Mesothelial cell of epicardium (in vitro differentiated cells): ENCODE results near the gene HSD17B2. TPM values are rescaled to one million over a fixed set of nuclear protein-coding genes. Genes with fewer than 3 reads are reported as not detected.

ENCODE experiments used
- DNase-seq, 2 experiments: peaks; one replicate each; pipeline ENCODE4 v3.0.0; 2021; ENCODE audit warnings: low spot score in 2 of 2; ENCODE audit not compliant: unreplicated experiment in 2 of 2
- H3K27ac Mint-ChIP-seq: 2 replicates; pipeline ENCODE4 v1.8.0; 2021; ENCODE audit warnings: mixed read lengths
- H3K27me3 Mint-ChIP-seq: 2 replicates; pipeline ENCODE4 v1.8.0; 2021; ENCODE audit warnings: low read depth, mixed read lengths
- H3K36me3 Mint-ChIP-seq: 2 replicates; pipeline ENCODE4 v1.8.0; 2021; ENCODE audit warnings: mixed read lengths
- H3K4me1 Mint-ChIP-seq: 2 replicates; pipeline ENCODE4 v1.8.0; 2021; ENCODE audit warnings: mixed read lengths
- H3K4me3 Mint-ChIP-seq: 2 replicates; pipeline ENCODE4 v1.8.0; 2021; ENCODE audit warnings: mild to moderate bottlenecking, moderate library complexity, mixed read lengths
- H3K9me3 Mint-ChIP-seq: 2 replicates; pipeline ENCODE4 v1.8.0; 2021; ENCODE audit warnings: mixed read lengths
- total RNA-seq: library from RNA; stranded (reverse); gene quantifications from 3 replicates; pipeline ENCODE4 v1.2.1, GENCODE V29; 2021
- TF ChIP-seq, protein P1 (sequence below): fragments of 200-600 bp; sonication (generic); IDR thresholded peaks from one replicate; pipeline ENCODE4 v1.5.0; 2021; ENCODE audit warnings: antibody characterized with exemption; ENCODE audit not compliant: unreplicated experiment

HSD17B2 gene
- total RNA-seq, 1 donor from 2014 or later: 3.1 TPM

- Mint-ChIP-seq H3K9me3 (peaks cover 37% of the 10 kb centered on the region), H3K27me3 (peaks cover 7% of the 10 kb centered on the region), H3K27ac (no peak overlapping the region), H3K36me3 (peaks cover 6% of the 10 kb centered on the region), H3K4me3 (no peak overlapping the region), H3K4me1 (no peaks in the 10 kb centered on the region)
- DNase-seq: no peak
- TF ChIP-seq, protein P1, sequence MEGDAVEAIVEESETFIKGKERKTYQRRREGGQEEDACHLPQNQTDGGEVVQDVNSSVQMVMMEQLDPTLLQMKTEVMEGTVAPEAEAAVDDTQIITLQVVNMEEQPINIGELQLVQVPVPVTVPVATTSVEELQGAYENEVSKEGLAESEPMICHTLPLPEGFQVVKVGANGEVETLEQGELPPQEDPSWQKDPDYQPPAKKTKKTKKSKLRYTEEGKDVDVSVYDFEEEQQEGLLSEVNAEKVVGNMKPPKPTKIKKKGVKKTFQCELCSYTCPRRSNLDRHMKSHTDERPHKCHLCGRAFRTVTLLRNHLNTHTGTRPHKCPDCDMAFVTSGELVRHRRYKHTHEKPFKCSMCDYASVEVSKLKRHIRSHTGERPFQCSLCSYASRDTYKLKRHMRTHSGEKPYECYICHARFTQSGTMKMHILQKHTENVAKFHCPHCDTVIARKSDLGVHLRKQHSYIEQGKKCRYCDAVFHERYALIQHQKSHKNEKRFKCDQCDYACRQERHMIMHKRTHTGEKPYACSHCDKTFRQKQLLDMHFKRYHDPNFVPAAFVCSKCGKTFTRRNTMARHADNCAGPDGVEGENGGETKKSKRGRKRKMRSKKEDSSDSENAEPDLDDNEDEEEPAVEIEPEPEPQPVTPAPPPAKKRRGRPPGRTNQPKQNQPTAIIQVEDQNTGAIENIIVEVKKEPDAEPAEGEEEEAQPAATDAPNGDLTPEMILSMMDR: no peak
Measured at GRCh38 chr16:82013139-82013538, 21.9 kb upstream of the HSD17B2 start.

- Mint-ChIP-seq H3K4me3 (no peak overlapping the region), H3K27me3 (peaks cover 29% of the 10 kb centered on the region), H3K4me1 (no peaks in the 10 kb centered on the region), H3K36me3 (peaks cover 2% of the 10 kb centered on the region), H3K27ac (no peak overlapping the region), H3K9me3 (peaks cover 22% of the 10 kb centered on the region)
- DNase-seq: no peak
- TF ChIP-seq, protein P1: peak; percentile 48
Measured at GRCh38 chr16:82016263-82016662, 18.8 kb upstream of the HSD17B2 start.

DNA sequence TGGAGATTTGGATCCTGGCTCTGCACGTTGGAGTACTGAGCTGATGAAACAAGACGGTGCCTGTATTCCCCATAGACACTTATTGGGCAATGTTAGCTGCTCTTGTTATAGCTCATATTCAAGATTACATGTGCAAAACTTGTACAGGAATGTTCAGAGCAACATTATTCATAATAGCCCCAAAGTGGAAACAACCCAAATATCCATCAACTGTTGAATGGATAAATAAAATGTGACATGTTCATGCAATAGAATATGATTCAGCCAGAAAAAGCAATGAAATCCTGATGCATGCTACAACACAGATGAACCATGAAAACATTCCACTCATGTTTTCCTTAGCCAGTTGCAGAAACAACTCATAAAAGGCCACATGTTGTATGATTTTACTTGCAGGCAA, 18.1 kb upstream of the HSD17B2 start:
- Mint-ChIP-seq H3K4me1 (no peaks in the 10 kb centered on the region), H3K4me3 (no peak overlapping the region), H3K36me3 (no peaks in the 10 kb centered on the region), H3K9me3 (peaks cover 17% of the 10 kb centered on the region), H3K27me3 (peaks cover 29% of the 10 kb centered on the region), H3K27ac (no peak overlapping the region)
- TF ChIP-seq, protein P1: no peak
- DNase-seq: no peak

GRCh38 chr16:82017911-82018568, 17.0 kb upstream of the HSD17B2 start:
- Mint-ChIP-seq H3K27ac (no peak overlapping the region), H3K4me1 (no peaks in the 10 kb centered on the region), H3K27me3 (peaks cover 30% of the 10 kb centered on the region), H3K36me3 (no peaks in the 10 kb centered on the region), H3K4me3 (no peak overlapping the region), H3K9me3 (peaks cover 8% of the 10 kb centered on the region)
- TF ChIP-seq, protein P1: no peak
- no peak for DNase-seq

DNA sequence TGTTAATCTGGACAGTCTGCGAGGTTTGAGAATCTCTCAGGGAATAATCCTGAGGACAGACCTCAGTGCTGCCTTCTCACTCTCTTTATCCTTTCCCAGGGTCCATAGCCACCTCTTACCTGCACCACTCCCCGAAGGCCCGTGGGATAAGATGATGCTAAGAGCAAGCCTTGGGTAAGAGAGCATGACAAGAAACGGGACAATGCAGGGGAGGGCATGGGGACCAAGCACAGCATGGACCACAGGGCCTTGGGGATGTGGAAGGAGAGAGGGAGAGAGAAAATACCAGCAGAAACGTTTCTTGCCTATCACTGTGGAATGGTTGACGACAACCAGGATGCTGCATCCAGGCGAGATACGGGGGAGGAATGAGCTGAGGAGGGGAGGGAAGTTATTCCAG, 15.5 kb upstream of the HSD17B2 start:
- Mint-ChIP-seq H3K27ac (no peak overlapping the region), H3K9me3 (peaks cover 19% of the 10 kb centered on the region), H3K4me3 (no peak overlapping the region), H3K27me3 (peaks cover 45% of the 10 kb centered on the region), H3K4me1 (no peaks in the 10 kb centered on the region), H3K36me3 (no peaks in the 10 kb centered on the region)
- TF ChIP-seq, protein P1: no peak
- DNase-seq: no peak
